ENCODE measurements around the gene SERPINA6.
"Not testable (repeated sequence)": the region's sequence is repeated elsewhere in the genome, so short reads cannot be mapped to it uniquely, and the experiment has no call there.

SERPINA6 gene

DNA sequence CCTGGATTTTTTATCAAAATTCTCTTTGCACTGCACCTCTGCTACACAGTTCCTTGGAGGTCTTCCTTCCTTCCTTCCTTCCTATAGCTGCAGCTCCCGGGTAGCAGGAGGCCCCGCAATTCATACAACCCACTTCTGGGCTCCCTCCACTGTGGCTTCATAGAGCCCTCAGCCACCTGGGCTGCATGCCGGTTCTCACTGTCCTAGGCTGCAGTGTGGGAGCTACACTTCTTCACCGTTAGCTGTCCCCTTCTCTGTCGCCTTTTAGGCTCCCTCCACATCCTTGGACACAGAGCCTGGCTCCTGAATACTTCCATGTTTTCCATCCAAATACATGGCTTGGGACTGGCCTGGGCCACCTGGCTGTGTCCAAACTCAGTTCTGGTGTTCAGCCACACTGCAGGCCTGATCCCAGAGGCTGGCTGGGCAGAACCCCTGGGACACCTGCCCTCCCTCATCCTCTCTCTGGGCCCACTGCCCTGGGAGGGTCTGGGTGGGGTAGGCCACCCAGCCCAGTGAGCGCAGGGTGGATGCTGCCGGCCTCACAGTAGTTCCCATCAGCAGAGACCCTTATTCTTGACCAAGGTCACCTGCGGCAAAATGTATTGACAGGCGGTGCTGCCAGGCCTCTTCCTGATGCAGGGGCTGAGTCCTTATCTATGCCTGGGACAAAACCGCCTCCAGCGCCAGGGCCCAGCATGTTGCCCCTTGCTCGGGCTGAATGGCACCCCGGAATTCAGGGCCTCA is 31.8 kb downstream of the SERPINA6 start:
- DNase-seq: no peak

DNA sequence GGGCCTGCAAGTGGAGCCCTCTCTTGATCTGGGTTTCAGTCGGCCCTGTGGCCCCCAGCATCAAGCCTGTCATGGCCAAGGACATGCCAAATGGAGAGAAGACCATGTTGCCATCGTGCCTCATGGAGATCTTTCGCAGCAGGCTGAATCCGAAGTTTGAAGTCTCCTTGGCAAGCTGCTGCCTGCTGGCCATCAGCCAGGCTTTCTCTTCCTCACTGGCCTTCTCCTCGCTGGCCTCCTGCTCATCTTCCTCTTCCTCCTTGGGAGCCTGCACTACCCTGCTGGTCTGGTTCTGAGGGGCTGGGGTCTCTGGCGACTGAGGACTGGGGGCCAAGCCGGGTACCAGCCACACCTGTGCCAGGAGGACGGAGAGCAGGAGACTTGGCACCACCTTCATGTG is 32.9 kb downstream of the SERPINA6 start:
- DNase-seq: no peak

DNA sequence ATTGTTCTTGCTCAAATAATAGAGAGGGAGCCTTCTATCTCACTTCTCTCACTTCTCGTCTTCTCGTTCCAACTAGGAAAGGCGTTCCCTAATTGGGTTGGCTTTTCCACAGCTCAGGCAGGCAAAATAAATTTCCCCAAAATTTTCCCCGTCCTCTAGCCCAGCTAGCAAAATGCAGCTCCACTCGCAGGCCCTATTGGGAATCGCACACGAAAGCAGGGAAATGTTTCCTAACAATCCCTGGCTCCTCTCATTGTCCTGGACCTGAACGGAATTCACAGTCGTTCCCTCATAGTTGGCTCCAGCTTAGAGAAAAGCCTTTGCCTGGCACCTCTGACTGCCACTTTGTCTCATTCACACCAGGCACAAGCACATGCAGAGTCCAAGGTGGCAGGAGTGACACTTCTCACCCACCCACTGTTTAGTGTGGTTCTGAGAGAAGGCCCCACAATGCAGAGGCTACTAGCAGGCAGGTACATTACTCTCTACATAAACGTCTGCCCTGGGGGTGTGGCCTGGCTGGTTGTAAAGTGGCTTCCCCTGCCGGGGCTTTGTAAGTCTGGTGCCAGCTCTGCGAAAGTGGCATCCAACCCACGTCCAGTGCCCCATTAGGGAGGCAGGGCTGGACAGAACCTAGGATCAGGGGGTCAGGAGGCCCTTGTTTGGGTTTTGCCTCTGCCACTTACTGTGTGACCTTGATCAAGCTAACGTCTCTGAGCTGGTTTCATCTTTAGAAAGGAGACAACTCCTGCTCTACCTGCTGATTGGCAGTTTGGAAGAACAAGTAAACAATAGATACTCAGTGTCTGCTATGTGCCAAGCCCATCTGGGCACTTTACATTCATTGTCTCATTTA is 34.3 kb downstream of the SERPINA6 start:
- DNase-seq: no peak

DNA sequence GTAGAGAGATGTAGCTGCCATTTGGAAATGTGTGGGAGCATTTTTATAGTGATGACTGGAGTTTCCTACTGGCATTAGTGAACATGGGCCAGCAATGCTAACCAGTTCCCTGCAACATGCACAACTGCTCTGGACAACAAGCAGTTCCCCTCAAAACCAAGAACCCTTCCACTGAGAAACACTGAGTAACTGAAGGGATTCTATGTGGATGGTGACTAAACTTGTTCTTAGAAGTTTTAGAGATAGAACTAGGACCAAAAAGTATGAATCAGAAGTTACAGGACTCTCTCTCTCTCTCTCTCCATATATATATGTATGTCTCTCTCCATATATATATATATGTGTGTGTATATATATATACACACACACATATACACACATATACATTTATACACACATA is 38.0 kb downstream of the SERPINA6 start:
- DNase-seq: no peak

DNA sequence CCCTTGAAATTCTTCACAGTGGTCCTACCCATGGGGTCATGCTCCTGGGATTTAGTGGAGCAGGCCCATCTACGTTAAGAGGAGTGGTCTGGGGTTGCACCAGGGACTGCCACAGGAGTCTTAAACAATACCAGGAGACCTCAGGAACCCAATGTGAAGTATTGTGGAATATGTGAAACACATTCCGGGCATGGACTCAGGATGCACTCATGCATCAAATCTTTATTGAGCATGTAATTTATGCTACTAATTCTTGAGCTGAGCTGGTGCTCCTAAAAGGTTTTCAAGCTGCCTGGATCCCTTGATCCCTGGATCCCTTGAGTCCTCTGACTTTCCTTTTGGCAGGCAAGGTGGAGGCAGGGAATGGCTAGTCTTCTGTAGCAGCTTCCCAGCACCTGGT is 38.9 kb downstream of the SERPINA6 start:
- no peak for DNase-seq

DNA sequence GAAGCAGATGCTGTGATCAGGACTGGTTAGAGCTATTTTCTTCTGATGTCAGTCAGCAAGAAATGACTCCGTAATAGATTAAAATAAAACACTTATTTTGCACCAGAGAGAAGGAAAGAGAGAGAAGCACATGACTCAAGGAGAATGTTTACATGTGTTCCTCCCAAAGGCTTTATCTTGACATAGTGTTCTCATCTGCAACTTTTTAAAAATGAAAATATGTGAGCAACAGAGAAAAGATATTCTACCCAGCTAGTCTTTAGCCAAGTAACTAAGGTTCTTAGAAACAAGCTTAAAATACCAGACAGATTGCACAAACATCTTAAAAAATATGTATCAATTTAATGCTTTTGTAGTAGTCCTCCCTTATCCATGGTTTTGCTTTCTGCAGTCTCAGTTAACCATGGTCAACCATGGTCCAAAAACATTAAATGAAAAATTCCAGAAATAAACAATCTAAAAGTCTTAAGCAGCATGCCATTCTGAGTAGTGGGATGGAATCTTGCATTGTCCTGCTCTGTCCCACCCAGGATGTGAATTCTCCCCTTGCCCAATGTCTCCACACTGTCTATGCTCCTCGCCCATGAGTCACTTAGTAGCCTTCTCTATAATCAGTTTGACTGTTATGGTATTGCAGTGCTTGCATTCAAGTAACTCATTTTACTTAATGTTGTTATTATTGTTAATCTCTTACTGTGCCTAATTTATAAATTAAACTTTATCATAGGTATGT is 40.0 kb downstream of the SERPINA6 start:
- DNase-seq: no peak

GRCh38 chr14:94278731-94279130 is 44.4 kb downstream of the SERPINA6 start:
- DNase-seq: no peak

- not testable (repeated sequence) for DNase-seq
These were observed 46.1 kb downstream of the SERPINA6 start for GRCh38 chr14:94276898-94277561.

DNA sequence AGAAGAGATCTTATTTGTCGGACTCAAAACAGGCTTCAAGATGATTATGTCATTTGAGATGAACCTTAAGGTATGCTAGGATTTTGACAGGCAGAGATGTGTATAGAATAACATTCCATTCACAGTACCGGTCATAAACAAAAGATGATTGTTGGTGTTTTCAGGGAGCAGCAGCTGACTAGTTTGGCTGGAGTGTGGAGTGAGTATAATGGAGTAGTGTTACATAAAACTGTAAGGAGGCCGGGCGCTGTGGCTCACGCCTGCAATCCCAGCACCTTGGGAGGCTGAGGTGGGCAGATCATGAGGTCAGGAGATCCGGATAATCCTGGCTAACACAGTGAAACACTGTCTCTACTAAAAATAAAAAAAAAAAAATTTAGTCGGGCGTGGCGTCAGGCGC is 54.0 kb downstream of the SERPINA6 start:
- DNase-seq: no peak

DNA sequence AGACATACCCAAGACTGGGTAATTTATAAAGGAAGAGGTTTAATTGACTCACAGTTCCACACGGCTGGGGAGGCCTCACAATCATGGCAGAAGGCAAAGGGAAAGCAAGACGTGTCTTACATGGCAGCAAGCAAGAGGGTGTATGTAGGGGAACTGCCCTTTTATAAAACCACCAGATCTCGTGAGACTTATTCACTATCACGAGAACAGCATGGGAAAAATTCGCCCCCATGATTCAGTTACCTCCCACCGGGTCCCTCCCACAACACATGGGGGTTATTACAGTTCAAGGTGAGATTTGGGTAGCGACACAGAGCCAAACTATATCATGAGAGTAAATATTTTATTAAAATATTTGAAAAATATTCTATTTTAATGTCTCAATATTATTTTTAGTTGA is 54.6 kb downstream of the SERPINA6 start:
- DNase-seq: not testable (repeated sequence)

- no peak for DNase-seq
These were observed 55.8 kb downstream of the SERPINA6 start for GRCh38 chr14:94267352-94267751.

- not testable (repeated sequence) for DNase-seq
These were observed 58.9 kb downstream of the SERPINA6 start for GRCh38 chr14:94264195-94264594.

All from activated CD4-positive, alpha-beta T cell treated with anti-CD3 and anti-CD28 coated beads, Interleukin-2, amount 50 U/mL, for 16 hours (primary cell).